Middle frontal gyrus (tissue), 1 donor: ENCODE results near the gene KCTD11.
A peak's percentile ranks its signal among the peaks of the same experiment; 100 is the strongest.

Source experiments
- DNase-seq: peaks from one replicate; pipeline ENCODE4 v3.0.0-alpha.2; 2015; ENCODE audit warnings: low spot score; ENCODE audit errors: extremely low spot score

The KCTD11 gene

DNA sequence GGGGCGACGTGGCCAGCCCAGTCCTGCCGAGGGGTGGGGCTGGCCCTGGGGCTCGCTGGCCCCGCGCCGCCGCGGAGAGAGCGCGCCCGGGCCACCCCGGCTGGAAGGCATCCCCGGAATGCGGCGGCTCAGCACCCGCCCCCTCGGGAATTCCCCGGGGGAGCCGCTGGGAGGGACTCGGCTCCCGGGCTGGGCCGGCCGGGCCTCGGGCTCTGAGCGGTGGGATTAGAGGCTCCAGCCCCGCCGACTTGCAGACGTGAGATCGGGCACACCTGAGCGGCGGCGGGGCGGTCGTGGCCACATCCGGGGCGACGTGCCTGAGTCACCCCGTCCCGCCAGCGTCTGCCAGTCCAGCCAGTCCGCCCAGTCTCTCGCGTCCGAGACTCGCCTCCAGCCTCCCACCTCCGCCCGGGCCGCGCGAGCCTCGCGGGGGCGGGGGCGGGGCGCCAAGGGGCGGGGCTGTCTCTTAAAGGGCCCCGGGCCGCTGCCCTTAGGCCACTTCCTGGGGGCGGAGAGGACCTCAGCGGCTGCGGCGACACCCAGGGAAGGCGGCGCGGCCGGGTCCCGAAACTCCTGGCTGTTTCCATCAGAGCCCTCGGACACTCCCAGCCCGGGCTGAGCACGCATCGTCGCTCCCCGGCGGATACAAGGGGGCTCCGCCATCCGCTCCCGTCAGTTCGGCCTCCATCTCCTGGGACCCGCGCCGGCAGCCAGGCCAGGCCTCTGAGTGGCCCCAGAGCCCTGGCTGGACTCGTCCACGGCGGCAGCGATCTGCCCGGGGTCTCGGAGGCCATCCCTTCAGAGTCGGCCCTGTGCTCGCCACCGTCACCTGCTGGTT is at the start of gene KCTD11:
TSS of gene KCTD11 (plus strand) at position 498 of the 838 bp plus-strand sequence.
- DNase-seq, result peak; percentile 43

DNA sequence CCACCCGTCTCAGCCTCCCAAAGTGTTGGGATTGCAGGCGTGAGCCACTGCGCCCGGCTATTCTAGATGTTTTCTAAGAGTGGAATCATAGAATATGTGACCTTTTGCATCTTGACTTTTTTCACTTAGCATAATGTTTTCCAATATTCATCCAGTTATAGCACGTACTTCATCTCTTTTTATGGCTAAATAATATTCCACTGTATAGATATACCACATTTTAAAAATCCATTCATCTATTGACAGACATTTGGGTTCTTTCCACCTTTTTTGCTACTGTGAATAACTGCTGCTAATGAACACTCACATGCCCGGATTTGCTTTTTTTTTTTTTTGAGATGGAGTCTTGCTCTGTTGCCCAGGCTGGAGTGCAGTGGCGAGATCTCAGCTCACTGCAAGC is 47.8 kb upstream of the KCTD11 start:
- DNase-seq, result no peak

DNA sequence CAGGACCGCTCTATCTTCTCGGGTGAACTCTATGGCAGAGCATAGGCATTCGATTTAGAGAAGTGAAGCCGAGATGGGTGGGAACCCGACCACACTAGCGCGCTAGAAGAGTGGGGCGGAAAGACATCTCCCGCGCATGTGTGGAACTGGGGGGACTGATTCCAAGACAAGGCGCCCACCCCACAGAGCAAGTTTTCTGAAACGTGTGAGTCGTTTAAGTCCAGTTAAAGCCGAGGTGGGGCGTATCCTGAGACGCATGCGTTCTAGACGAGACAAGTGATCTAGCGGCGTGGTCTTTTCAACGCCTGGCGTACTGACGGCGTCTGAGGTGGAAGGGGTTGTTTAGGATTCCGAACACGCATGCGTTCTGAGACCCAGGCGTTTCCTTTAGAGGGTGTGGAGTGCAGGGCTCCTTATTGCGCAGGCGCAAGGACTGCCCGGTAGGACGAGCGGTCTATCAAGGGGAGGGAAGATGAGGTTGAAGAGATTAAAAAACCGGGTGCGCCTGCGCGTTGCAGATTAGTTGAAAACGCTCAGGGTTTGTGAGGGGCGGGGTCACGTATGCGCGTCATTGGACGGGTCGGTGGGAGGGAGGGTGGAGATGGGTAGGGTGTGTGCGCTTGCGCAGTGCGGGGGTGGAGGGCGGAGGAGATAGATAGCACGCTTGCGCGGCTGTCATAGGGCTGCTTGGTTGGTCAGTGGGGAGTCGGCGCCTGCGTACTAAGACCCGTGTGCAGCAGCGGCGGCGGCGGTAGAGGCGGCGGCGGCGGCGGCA is 44.9 kb upstream of the KCTD11 start, which contains the start of gene EIF5A:
TSS of gene EIF5A (plus strand) at position 718 of the 775 bp plus-strand sequence. CDS start 2,008 bp downstream, outside the sequence.
- peak; percentile 99 for DNase-seq

DNA sequence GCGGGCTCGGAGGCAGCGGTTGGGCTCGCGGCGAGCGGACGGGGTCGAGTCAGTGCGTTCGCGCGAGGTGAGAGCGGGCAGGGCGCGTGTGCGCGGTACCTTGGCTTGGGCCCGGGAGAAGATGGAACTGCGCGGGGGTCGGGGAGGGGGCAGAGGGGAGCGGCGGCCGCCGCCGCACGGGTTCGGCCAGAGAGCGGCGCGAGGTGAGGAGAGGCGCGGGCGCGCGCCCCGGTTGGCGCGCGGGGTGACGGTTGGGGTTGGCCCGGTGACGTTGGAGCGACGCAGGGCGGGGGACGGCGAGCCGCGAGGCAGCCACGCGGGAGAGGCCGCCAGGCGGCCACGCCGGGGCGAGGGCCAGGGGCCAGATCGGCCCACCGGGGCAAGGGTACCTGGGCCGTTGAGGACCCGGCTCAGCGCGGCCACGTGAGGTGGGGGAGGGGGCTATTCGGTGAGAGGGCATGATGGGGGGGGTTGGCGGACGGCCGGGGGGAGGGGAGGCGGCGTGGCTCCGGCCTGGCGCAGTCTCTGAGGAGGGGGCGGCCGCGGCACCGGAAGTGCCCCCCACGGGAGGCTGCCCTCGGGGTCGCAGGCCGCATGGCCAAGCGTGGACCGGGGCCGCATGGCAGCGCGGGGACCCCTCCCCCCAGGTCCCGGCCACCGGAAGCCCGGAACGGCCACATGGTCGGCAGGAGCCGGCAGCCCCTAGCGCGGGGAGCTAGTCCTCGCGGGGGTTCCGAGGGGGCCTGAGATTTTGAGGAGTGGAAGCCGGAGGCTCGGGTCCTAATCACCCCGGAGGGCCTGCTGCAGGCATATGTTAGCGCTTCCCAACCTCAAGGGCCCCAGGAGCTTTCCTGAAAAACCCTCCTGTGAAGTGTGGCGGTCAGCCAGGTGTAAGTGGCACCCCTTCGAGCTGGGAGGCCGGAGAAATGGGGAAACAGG is 44.0 kb upstream of the KCTD11 start:
- no peak for DNase-seq

DNA sequence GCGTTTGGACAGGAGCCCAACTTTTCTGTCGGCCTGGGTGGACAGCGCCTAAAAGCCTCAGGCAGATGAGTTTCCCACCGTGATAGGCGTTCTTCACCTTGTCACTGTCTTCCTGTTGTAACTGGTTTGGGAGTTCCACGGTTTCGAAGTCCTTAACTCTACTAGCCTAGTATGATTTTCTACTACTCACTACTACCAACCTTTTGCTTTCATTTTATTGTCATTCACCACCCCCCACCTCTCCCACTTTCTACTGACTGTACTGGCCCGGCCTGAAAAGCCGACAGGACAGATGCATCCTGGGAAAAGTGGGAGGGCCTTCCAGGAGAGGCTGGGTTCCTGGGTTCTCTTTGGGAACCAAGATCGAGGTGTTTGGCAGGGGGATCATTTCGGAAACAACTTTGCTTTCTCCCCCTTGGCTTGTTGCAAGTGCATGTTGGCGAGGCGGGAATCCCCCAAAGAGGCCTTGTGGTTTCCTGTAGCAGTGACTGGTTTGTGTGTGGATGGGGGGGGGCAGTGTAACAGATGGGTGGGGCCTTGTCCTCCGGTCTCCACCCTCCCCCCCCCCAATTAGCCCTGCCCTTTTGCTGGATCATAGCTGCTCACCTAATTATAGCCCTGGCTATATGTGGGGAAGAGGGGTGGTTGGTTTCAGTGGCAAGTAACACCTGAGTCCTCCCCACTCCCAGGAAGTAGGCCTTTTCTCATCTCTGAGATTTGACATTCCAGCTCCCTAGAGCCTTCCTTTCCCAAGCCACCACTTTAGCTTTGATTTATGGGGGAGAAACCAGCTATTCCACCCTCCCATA is 43.1 kb upstream of the KCTD11 start:
- DNase-seq, result no peak

DNA sequence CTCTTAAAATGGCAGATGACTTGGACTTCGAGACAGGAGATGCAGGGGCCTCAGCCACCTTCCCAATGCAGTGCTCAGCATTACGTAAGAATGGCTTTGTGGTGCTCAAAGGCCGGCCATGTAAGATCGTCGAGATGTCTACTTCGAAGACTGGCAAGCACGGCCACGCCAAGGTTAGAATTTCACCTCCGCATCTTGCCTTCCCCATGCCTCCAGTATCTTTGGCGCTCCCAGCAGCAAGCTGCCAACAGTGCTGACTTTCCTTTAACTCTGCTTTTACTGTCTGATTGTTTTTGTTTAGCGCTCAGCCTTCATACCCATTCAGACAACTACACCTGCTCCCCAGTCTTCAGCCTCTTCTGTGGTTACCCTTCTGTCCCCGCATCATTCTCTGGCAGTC is 42.3 kb upstream of the KCTD11 start:
- no peak for DNase-seq

DNA sequence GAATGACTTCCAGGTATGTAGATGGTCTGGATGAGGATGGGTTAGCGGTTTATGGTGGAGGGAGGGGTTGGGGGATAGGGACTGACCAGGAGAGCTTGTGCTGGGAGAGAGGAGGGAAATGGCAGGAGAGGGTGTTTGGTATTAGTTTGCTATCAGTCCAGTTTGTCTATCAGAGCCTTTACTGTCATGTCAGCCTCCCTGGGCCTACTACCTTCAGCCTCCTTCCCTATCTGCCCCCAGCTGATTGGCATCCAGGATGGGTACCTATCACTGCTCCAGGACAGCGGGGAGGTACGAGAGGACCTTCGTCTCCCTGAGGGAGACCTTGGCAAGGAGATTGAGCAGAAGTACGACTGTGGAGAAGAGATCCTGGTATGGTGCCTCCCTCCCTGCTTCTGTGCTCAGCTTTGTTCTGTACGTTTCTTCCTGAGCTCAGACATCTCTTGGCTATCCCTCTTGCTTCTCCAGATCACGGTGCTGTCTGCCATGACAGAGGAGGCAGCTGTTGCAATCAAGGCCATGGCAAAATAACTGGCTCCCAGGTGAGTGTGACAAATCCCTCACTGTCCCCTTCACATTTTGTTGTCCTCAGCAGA is 40.8 kb upstream of the KCTD11 start:
- no peak for DNase-seq

DNA sequence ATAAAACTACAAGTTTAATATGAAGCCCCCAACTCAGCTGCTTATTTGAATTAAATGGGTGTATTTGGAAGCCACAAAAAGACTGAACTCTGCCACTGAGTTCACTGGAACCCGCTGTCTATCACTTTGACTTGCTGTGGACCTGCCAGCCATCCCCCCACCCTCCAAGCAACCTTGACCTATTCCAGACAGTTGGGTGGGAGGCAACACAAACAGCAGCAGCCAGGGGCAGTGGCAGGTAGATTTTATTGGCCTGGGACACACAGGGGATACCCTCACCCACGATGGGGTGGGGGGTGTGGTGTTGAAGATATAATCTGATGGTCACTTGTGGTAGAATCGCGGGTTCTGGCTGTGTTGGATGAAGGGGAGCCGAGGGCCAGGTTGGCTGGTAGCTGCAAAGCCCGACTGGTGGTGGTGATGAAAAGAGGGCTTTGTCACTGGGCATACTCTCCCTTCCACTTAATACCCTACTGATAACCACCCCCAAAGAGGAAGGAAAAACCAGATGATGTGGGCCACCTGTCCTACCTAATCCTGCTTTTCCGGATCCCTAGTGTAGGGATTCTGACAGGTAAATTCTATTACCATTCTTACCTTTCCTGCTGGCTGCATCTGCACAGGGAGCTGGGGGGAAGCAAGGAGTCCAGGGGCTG is 39.4 kb upstream of the KCTD11 start:
- DNase-seq, result no peak

DNA sequence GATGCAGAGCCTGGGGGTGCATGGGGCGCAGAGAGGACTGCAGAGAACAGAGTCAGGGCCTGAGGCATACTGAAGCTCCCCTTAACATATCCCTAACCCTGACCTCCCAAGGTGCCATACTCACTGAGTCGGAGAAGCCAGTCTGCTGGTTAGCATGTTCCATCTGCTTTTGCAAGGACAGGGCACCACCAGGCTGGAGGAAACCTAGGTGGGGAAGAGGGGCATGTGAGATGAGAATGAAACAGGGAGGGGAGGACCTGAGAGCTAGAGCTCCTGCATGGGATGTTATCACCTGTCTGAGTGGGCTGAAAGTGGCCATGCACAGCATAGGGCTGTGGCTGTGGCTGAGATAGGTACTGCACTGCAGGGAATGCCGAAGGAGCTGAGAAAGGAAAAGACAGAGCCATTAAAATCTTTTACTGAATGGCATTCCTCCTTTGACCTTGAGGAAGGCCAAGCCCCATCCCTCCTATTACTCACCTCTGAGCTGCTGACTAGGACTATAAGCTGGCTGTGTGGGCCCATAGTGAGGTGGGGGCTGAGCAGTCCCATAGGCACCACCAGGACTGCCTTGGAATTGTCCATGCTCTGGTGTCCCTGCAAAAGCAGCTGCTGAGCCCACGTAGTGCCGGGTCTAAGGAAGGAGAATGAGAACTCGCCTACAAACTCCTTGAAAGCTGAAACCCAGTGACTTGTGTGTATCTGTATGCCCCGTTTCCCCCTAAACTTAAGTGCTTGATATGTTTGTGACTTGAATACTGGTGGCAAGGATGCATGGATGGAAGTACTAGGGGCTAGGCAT is 38.7 kb upstream of the KCTD11 start:
- DNase-seq, result no peak

DNA sequence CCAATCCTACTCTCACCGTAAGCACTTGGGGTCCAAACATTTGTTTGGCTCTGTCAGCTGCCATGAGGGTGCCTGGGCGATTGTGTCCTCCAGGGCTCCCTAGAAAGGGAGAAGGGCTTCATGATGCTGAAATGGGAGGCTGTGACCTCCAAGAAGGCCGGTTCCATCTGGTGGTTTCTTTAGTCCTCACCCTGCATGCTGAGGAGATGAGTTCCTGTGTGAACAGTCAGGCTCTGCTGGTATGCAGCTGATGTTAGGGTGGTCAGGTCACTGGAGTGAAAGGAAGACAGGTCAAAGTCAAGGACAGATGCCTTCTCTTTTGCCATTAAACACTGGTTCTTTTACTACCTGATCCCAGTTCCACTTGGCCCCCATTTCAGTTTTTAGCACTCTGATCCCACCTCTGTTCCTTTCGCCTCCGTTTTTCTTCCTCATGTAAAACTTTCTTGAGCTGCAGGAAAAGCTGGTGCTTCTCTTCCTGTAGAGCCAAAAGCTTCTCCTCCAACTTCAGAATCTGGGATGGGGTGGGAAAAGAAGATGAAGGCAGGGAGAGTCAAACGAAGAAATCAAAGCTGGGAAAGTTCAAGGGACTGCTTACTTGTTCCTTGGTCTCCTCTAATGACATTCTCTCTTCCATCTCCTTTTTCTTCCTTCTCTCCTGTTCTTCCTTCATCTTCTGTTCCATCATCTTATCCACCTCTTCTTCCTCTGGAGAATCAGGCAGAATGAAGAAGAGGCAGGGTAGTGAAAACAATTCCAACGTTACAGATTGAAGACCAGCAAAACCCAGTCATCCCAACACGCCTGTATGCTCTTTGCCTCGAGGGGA is 37.9 kb upstream of the KCTD11 start:
- DNase-seq, result no peak

DNA sequence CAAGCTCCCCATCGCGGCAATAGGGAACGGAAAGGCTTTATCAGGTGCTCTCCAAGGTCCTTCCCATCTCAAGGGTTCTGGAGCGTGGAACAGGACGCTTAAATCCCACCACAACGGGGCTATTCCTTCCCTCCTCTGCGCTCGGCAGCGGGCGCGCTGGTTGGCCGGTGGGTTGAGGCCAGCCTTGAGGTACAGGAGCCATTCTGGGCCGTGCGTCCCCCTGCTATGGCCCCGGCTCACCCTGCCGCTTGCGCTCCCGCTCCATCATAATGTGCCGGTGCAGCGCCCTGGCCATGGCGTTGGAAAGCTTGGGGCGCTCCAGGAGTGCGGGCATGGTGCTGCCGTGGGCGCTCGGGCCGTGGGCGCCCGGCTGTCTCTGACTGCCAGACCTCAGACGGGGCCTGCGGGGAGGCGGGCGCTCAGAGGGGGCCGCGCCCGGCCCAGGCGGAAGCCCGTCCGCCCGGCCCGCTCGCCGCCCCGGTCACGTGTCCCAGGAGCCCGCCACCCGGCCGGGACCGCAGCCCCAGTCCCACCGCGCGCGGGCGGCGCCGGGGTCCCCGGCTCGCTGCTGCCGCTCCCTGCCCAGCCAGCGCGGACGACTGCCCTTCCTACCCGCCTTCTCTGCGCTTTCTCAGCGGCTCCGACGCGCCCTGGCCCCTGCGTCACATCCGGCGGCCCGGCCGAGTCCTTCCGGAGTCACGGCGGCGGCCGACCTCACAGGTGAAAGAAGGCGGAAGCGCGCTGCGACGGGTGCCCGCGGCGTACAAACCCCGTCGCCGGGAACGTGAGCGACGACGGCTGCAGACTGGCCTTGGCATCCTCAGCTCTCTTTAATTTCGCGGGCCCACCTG is 37.0 kb upstream of the KCTD11 start, which contains the start of gene GPS2:
TSS of gene GPS2 (minus strand) at position 642 of the 851 bp plus-strand sequence. CDS start at position 334, 308 bp downstream.
- DNase-seq, result peak; percentile 66

DNA sequence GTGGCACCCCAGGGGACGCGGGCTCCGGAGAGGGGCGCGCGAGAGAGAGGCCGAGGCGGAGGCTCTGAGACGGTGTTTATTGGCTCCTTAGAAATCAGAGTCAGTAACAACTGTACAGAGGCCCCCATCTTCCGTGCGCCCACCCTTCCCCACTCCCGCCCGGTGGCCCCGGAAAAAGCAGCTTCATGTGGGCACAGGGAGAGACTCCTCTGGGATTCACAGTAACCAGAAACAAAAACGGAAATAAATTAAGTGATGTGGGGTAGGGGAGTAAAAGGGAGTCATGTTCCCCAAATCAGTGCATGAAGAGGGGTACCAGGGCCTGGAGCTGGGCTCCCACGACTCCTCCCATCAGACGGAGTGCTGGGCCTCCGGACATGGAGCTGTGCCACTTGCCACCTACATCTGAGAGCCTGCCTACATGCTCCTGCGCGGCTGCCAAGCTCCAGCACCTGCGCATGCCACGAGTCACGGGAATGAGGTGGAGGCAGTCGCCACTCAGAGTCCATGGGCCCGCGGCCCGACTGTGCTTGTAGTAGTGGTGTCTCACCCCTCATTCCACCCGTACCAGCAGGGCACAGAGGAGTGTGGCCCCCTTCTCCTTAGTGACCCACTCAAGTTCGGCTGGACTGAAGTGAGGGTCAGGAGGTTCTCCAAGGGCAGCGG is 36.3 kb upstream of the KCTD11 start:
- DNase-seq, result no peak

DNA sequence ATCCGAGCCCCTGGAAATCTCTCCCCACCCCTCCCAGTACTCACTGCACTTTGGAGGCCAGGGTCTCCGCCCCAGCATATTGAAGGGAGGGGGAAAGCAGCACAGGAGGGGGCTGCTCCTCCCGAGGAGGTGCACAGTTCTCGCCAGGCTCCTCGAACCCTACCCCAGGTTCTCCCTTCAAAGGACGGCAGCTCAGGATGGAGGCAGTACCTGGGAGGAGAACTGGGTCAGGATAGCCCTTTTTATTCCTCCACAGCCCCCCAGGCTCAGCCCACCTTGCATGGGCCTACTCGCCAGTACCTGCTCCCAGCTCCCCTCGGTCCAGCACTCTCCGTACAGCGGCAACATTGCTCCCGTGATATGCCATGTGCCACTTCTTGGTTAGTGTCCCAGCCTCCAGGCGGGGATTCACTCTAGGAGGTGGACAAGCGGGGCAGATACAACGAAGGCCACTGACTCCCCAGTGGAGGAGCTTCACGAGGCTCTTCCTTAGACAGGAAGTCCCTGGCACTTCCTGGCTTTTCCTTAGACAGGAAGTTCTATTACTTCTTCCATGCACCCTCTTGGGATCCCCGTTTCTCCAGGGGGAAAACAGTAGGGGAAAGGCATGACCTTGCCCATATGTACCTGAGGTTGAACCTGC is 34.7 kb upstream of the KCTD11 start:
- no peak for DNase-seq

DNA sequence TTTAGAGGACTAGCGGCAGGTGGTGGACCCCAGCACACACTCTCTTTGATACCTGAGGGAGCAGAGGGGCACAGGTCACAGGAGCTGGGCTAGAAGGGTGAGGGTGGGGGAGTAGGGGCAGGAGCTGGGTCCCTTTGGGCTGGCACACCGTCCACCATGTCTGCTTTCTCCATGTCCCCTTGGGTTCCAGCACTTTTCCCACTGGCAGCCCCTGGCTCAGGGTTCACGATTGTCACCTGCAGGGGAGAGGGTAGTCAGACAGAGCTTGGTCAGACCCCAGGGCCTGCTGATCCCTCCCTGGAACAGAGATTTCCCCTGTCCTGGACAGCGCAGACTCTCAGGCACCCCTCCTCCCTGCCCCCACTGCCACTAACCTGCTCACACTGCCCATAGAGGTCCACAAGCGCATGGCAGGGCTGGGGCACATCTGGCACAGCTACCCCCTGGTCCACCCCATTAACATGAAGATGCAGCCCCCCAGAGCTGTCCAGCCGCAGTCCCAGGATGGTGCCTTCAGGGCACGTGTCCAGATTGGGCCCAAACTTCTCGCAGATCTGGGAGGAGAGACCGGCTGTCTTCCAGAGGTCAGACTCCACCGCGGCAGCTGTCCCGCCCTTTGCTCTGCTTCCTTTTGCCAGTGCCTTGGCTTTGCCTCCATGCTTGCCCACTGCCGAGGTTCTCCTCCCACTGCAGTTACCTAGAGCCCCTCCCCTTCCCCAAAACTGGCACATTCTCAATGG is 33.7 kb upstream of the KCTD11 start:
- no peak for DNase-seq

DNA sequence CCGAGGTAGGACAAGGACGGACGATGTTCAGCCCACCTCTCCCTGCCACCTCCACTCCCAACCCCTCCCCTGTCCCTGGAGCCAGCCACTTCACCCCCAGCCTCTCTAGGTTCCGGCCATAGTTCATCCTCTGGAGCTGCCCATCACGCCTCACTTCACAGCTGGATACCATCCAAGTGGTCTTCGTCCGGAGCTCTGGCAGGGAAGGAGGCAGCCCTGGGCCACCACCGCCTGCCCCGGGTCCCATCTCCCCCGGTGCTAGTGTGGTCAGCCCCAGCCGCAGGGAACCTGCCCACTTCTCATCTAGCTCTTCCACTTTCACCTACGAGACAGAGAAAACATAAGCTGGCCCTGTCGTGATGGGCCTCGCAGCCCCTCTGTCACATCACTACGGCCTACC is 30.5 kb upstream of the KCTD11 start:
- no peak for DNase-seq
